Naive thymus-derived CD4-positive, alpha-beta T cell (primary cell): ENCODE data around the gene PIP5K1B. TPM values are rescaled to one million over a fixed set of nuclear protein-coding genes. Genes with fewer than 3 reads are reported as not detected.
A peak's percentile ranks its signal among the peaks of the same experiment; 100 is the strongest.

ENCODE experiments used
- ATAC-seq: fragments of 150-1000 bp; cut with Tn5 transposase; 2 replicates; pipeline ENCODE4 v1.10.0; 2021; ENCODE audit warnings: mild to moderate bottlenecking, moderate library complexity
- CTCF ChIA-PET: fragments of 350-600 bp; sonication (Branson Sonifier 250); formaldehyde crosslinking; loops from one replicate; lab custom pipeline; 2021; ENCODE audit warnings: antibody characterized with exemption; lab: Charles Lee
- POLR2A ChIA-PET: fragments of 350-600 bp; sonication (Branson Sonifier 250); formaldehyde crosslinking; loops from one replicate; lab custom pipeline; 2021; ENCODE audit warnings: antibody characterized with exemption, inconsistent platforms; lab: Charles Lee
- DNase-seq, 9 donors: peaks; one replicate each; pipeline versions ENCODE4 v3.0.0 to v3.0.0-alpha.2; 2020 to 2022; ENCODE audit warnings: mixed read lengths in 1 of 9
- H3K27ac ChIP-seq: one replicate; pipeline ENCODE4 v1.7.0; 2013; ENCODE audit warnings: mild to moderate bottlenecking, low read depth, low read length, moderate library complexity
- H3K27me3 ChIP-seq, 2 donors: one replicate each; pipeline ENCODE4 v1.7.0; 2013; ENCODE audit warnings: low read length in 2 of 2, mild to moderate bottlenecking in 2 of 2, moderate library complexity in 2 of 2; ENCODE audit not compliant: control insufficient read depth in 2 of 2, insufficient read depth in 2 of 2
- H3K36me3 ChIP-seq, 3 experiments: 1 replicate in 2 of 3; 2 replicates in 1 of 3; pipeline ENCODE4 v1.7.0; 2013; ENCODE audit warnings: low read length in 3 of 3, mild to moderate bottlenecking in 3 of 3, moderate library complexity in 1 of 3; ENCODE audit not compliant: insufficient read depth in 3 of 3, control insufficient read depth in 2 of 3
- H3K4me1 ChIP-seq, 2 donors: one replicate each; pipeline ENCODE4 v1.7.0; 2013; ENCODE audit warnings: low read length in 2 of 2, mild to moderate bottlenecking in 2 of 2, moderate library complexity in 1 of 2; ENCODE audit not compliant: control insufficient read depth in 2 of 2, insufficient read depth in 2 of 2
- H3K4me3 ChIP-seq: 2 replicates; pipeline ENCODE4 v1.7.0; 2013; ENCODE audit warnings: mild to moderate bottlenecking, low read length
- H3K9me3 ChIP-seq, 3 experiments: 1 replicate in 2 of 3; 2 replicates in 1 of 3; pipeline ENCODE4 v1.7.0; 2013; ENCODE audit warnings: low read length in 3 of 3; ENCODE audit not compliant: control insufficient read depth in 2 of 3
- H3K27ac Mint-ChIP-seq, 9 donors: one replicate each; pipeline ENCODE4 v1.8.0; 2020 to 2022; ENCODE audit warnings: mixed read lengths in 9 of 9, mild to moderate bottlenecking in 8 of 9, moderate library complexity in 5 of 9, inconsistent platforms in 2 of 9
- H3K27me3 Mint-ChIP-seq, 5 donors: one replicate each; pipeline ENCODE4 v1.8.0; 2021 to 2022; ENCODE audit warnings: mixed read lengths in 5 of 5, mild to moderate bottlenecking in 1 of 5
- H3K36me3 Mint-ChIP-seq, 5 donors: one replicate each; pipeline ENCODE4 v1.8.0; 2020 to 2022; ENCODE audit warnings: mixed read lengths in 5 of 5, mild to moderate bottlenecking in 3 of 5, inconsistent platforms in 1 of 5
- H3K4me1 Mint-ChIP-seq, 7 donors: one replicate each; pipeline ENCODE4 v1.8.0; 2020 to 2022; ENCODE audit warnings: mixed read lengths in 7 of 7, mild to moderate bottlenecking in 3 of 7, inconsistent platforms in 1 of 7
- H3K4me3 Mint-ChIP-seq, 10 donors: one replicate each; pipeline ENCODE4 v1.8.0; 2020 to 2022; ENCODE audit warnings: mild to moderate bottlenecking in 10 of 10, mixed read lengths in 10 of 10, moderate library complexity in 6 of 10, inconsistent platforms in 2 of 10
- H3K9me3 Mint-ChIP-seq, 11 donors: one replicate each; pipeline ENCODE4 v1.8.0; 2020 to 2022; ENCODE audit warnings: mixed read lengths in 11 of 11, mild to moderate bottlenecking in 4 of 11, inconsistent platforms in 1 of 11, moderate library complexity in 1 of 11
- intact Hi-C, 2 donors: fragments of 100-400 bp; cut with micrococcal nuclease; formaldehyde crosslinking; loops; one replicate each; pipeline ENCODE4 v1.15.1; 2023
- polyA plus RNA-seq, 2 donors: library from polyadenylated mRNA; unstranded; fragments of 300-500 nt; fragmentation: Illumina TruSeq; gene quantifications; one replicate each; pipeline ENCODE4 v1.2.3, GENCODE V29; 2021
- total RNA-seq, 6 experiments: library from RNA in 5 of 6; stranded (reverse) in 5 of 6; gene quantifications; 1 replicate in 5 of 6; 2 replicates in 1 of 6; pipeline ENCODE4 v1.2.3 and lab custom pipeline; 2021 to 2026

PIP5K1B gene
- total and polyA plus RNA-seq, 7 experiments from 2014 or later, result 0.08 to 4.2 (median 0.54) TPM

DNA sequence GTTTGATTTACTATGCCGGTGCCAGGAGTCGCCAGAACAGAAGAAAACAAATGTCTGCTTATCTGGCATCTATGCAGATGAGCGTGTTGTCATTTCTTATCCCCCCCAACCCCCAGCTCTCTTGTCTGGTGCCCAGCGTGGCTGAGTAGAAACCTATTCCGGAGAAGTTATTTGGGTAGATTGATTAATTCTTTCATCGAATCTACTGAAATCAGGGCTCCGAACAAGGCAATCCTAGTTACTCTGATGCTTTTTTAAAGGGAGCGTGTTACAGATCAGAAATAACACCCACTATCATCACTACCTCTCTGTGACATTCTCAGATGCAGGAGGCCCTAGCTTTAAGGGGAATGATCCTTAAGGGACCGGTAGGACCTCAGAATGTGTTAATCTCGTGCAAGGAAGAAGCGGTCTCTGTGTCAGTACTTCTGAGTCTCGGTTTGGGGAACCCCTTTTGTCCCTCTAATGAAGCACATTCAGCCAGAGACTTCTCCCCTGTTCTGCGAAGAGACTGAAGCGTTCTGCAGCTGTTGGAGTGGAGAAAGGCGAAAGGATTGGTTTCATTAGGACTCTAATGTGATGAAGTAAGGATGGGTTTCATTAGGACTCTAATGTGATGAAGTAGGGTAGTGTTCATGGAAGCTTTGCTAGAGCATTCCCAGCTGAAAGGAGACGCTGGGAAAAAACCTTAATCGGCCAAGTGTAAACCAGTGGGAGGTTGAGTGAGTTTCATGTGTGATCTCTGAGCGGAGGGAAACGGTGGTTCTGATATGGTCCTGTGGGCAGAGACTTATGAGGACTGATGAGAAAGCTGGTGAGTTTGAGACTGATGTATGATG is 1.5 kb downstream of the PIP5K1B start:
- Histone ChIP-seq H3K36me3 (no peaks in the 10 kb centered on the region), H3K9me3 (no peaks in the 10 kb centered on the region), H3K27me3 (peaks cover 3 to 14% of the 10 kb centered on the region in 2 donors), H3K4me3 (no peak overlapping the region), H3K4me1 (peaks cover 0 to 6% of the 10 kb centered on the region in 2 donors), H3K27ac (no peak overlapping the region)
- H3K27ac Mint-ChIP-seq, result peak overlapping the region in 1 of 9 donors; percentile 50
- POLR2A ChIA-PET, result no interaction called here
- CTCF ChIA-PET, result interaction anchor here (1.0 kb wide), 1 partner anchor 293 kb away, joined by 5 read pairs; no protein-coding TSS in a partner anchor
- ATAC-seq (no peak), DNase-seq (peak in 1 of 9 donors; percentile 23)
- intact Hi-C loops, result loop anchor here (5.0 to 10.0 kb wide), 3 partner anchors 122 to 321 kb away; no protein-coding TSS in a partner anchor
- H3K9me3 Mint-ChIP-seq, result peaks cover 0 to 3% (median 0%) of the 10 kb centered on the region in 11 donors
- H3K27me3 Mint-ChIP-seq, result peaks cover 71 to 81% (median 73%) of the 10 kb centered on the region in 5 donors
- H3K4me1 Mint-ChIP-seq, result peaks cover 5 to 25% (median 20%) of the 10 kb centered on the region in 7 donors
- H3K4me3 Mint-ChIP-seq, result peak overlapping the region; percentile 59 to 95 (median 80)
- no peaks in the 10 kb centered on the region for H3K36me3 Mint-ChIP-seq

DNA sequence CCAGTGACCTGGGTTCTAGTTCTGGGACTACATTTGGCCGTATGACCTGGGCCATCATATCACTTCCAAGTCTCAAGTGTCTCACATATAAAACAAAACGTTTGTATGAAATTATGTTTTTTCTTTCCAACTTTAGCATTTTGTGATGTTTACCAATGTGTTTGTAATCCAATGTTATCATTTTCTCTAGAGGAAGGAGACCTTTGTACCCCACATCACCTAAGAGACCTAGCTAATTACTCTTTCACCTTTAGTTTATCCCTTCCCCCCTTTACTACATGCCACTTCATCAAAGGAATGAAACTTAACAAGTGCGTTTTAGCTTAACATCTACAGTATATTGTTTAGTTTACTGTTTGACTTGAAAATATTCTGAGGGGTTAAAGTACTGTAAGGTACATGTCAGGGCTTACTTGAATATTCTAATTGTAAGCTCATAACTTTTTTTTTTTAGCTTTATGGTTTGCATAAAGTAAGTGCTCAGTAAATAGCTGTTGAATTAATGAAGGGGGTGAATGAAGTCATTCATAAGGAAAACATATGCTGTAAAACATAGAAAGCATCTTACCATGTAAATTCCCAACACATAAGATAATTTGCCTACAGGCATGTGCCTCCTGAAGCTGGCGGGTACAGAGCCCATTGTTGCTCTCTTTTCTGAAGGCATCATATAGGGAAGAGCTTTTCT is 2.9 kb downstream of the PIP5K1B start:
- Mint-ChIP-seq H3K27ac (no peak overlapping the region), H3K36me3 (no peaks in the 10 kb centered on the region), H3K4me1 (peaks cover 5 to 25% (median 20%) of the 10 kb centered on the region in 7 donors), H3K9me3 (peaks cover 0 to 3% (median 0%) of the 10 kb centered on the region in 11 donors), H3K27me3 (peaks cover 59 to 84% (median 71%) of the 10 kb centered on the region in 5 donors), H3K4me3 (no peak overlapping the region)
- POLR2A ChIA-PET, result no interaction called here
- no peak overlapping the region for H3K4me3 ChIP-seq
- peaks cover 0 to 6% of the 10 kb centered on the region in 2 donors for H3K4me1 ChIP-seq
- DNase-seq (no peak), ATAC-seq (no peak)
- peaks cover 3 to 14% of the 10 kb centered on the region in 2 donors for H3K27me3 ChIP-seq
- H3K27ac ChIP-seq, result no peak overlapping the region
- CTCF ChIA-PET, result no interaction called here
- H3K9me3 ChIP-seq, result no peaks in the 10 kb centered on the region
- intact Hi-C loops, result loop anchor here (5.0 to 10.0 kb wide), 3 partner anchors 123 to 319 kb away; no protein-coding TSS in a partner anchor
- no peaks in the 10 kb centered on the region for H3K36me3 ChIP-seq

DNA sequence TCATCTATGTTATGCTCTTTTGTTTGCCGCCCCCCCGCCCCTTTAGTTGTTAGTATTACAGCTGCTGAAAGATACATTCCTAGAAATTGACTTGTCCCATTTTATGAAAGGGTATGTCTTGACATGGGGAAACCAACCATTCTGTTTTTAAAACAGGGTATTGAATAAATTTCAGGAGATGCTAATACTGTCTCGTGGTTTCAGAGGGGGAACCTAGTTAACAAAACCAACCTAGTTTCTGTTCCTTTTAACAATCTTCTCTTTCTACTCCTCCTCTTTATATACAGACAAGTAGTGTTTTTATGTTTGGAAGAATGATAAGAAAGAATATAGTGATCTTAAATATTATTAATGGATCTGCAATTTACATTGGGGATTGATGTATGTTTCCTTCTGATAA is 3.5 kb downstream of the PIP5K1B start:
- POLR2A ChIA-PET, result no interaction called here

DNA sequence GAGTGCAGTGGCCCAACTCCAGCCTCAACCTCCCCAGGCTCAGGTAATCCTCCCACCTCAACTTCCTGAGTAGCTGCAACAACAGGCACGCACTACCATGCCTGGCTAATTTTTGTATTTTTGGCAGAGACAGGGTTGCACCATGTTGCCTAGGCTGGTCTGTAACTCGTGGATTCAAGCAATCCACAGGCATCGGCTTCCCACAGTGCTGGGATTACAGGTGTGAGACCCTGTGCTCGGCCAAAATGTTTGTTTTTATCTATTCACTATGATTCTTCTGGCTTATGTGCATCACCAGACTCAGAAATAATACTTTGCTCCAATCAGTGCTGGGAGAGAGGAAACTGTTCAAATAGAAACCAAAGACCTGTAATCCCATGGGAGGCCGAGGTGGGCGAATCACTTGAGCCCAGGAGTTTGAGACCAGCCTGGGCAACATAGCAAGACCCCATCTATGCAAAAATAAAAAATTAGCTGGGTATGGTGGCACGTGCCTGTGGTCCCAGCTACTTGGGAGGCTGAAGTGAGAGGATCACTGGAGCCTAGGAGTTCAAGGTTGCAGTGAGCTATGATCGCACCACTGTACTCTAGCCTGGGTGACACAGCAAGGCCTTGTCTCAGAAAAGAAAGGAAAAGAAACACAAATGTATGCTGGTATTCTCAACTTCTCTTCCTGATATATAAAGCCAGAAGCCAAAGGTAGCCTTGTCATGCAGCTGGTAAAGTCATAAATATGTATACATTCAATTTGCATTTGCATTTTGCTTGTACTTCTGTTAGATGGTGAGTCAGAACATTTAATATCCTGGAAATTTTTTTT is 4.5 kb downstream of the PIP5K1B start:
- DNase-seq, result no peak
- no peaks in the 10 kb centered on the region for H3K9me3 ChIP-seq
- H3K4me3 Mint-ChIP-seq, result no peak overlapping the region
- H3K9me3 Mint-ChIP-seq, result no peaks in the 10 kb centered on the region
- H3K36me3 Mint-ChIP-seq, result no peaks in the 10 kb centered on the region
- no peak for ATAC-seq
- CTCF ChIA-PET, result no interaction called here
- POLR2A ChIA-PET, result no interaction called here
- H3K27me3 ChIP-seq, result peaks cover 0 to 12% of the 10 kb centered on the region in 2 donors
- peaks cover 44 to 77% (median 71%) of the 10 kb centered on the region in 5 donors for H3K27me3 Mint-ChIP-seq
- no peak overlapping the region for H3K4me3 ChIP-seq
- H3K4me1 ChIP-seq, result peaks cover 0 to 3% of the 10 kb centered on the region in 2 donors
- intact Hi-C loops, result loop anchor here (5.0 to 10.0 kb wide), 3 partner anchors 125 to 318 kb away; no protein-coding TSS in a partner anchor
- no peaks in the 10 kb centered on the region for H3K36me3 ChIP-seq
- peaks cover 2 to 18% (median 13%) of the 10 kb centered on the region in 7 donors for H3K4me1 Mint-ChIP-seq
- no peak overlapping the region for H3K27ac ChIP-seq
- H3K27ac Mint-ChIP-seq, result no peak overlapping the region

More for the DNA sequence above, 3.5 kb downstream of the PIP5K1B start:
- Mint-ChIP-seq H3K27ac (no peak overlapping the region), H3K27me3 (peaks cover 54 to 78% (median 73%) of the 10 kb centered on the region in 5 donors), H3K4me3 (no peak overlapping the region), H3K9me3 (peaks cover 0 to under 1% (median 0%) of the 10 kb centered on the region in 11 donors), H3K36me3 (no peaks in the 10 kb centered on the region), H3K4me1 (peaks cover 5 to 25% (median 20%) of the 10 kb centered on the region in 7 donors)
- H3K4me1 ChIP-seq, result peaks cover 0 to 6% of the 10 kb centered on the region in 2 donors
- ATAC-seq (no peak), DNase-seq (no peak)
- CTCF ChIA-PET, result no interaction called here
- H3K27me3 ChIP-seq, result peaks cover under 1 to 14% of the 10 kb centered on the region in 2 donors
- H3K4me3 ChIP-seq, result no peak overlapping the region
- H3K9me3 ChIP-seq, result no peaks in the 10 kb centered on the region
- H3K36me3 ChIP-seq, result no peaks in the 10 kb centered on the region
- intact Hi-C loops, result loop anchor here (5.0 to 10.0 kb wide), 3 partner anchors 124 to 319 kb away; no protein-coding TSS in a partner anchor
- H3K27ac ChIP-seq, result no peak overlapping the region

DNA sequence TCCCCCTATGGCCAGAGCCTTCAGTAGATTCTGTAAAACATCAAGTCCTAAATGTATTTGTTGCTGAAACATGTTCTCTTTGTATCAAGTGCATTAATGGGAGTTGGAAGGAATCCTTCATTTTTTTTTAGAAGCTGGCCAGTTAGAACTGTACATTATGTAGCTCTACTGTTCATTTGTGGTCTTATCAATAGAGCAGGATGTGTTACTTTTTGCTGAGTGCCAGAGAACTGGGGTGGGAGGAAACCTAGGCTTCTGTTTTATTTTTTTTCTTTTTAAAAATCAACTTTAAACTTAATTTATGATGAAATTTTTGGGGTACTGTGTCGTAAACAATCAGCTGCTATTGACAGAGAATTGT is 5.1 kb downstream of the PIP5K1B start:
- H3K9me3 ChIP-seq, result no peaks in the 10 kb centered on the region
- peaks cover 0 to 16% (median 10%) of the 10 kb centered on the region in 7 donors for H3K4me1 Mint-ChIP-seq
- no peaks in the 10 kb centered on the region for H3K36me3 Mint-ChIP-seq
- H3K9me3 Mint-ChIP-seq, result no peaks in the 10 kb centered on the region
- H3K27ac ChIP-seq, result no peak overlapping the region
- CTCF ChIA-PET, result no interaction called here
- no peak overlapping the region for H3K27ac Mint-ChIP-seq
- H3K27me3 Mint-ChIP-seq, result peaks cover 41 to 81% (median 72%) of the 10 kb centered on the region in 5 donors
- H3K36me3 ChIP-seq, result no peaks in the 10 kb centered on the region
- no peak overlapping the region for H3K4me3 Mint-ChIP-seq
- DNase-seq, result no peak
- ATAC-seq, result no peak
- POLR2A ChIA-PET, result no interaction called here
- peaks cover 0 to 7% of the 10 kb centered on the region in 2 donors for H3K27me3 ChIP-seq
- intact Hi-C loops, result no loop called here
- no peak overlapping the region for H3K4me3 ChIP-seq
- H3K4me1 ChIP-seq, result no peaks in the 10 kb centered on the region

DNA sequence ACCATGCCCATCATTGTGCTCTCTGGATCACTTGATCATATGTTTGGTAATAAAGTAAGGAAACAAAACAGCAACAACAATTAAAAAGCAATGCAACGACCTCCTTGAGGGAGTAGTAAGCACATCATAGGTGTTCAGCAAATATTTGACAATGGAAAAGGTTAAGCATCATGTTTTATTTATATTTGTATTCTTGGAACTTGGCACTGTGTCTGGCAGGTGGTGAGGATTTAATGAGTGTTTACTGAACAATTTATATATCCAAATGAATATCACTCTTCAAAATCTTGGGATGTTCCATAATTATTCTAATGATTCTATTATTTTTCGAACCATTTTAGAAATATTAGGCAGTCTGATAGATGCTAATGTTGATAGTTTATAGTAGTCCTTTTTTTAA is 6.2 kb downstream of the PIP5K1B start:
- ChIA-PET POLR2A (no interaction called here), CTCF (no interaction called here)
- Mint-ChIP-seq H3K27ac (no peak overlapping the region), H3K27me3 (peaks cover 36 to 83% (median 75%) of the 10 kb centered on the region in 5 donors), H3K4me1 (peaks cover 0 to 10% (median 5%) of the 10 kb centered on the region in 7 donors), H3K4me3 (no peak overlapping the region), H3K36me3 (peaks cover 0 to 4% (median 0%) of the 10 kb centered on the region in 5 donors), H3K9me3 (no peaks in the 10 kb centered on the region)
- H3K27ac ChIP-seq, result no peak overlapping the region
- DNase-seq, result no peak
- H3K4me1 ChIP-seq, result no peaks in the 10 kb centered on the region
- no peak overlapping the region for H3K4me3 ChIP-seq
- H3K9me3 ChIP-seq, result no peaks in the 10 kb centered on the region
- H3K36me3 ChIP-seq, result no peaks in the 10 kb centered on the region
- no peak for ATAC-seq
- peaks cover 0 to 7% of the 10 kb centered on the region in 2 donors for H3K27me3 ChIP-seq
- intact Hi-C loops, result no loop called here
